OCI-LY1 (cell line): ENCODE measurements around the gene RECQL5.

Source experiments
- EZH2 ChIP-seq: fragments of 200-600 bp; sonication (generic), shearing (Covaris generic); IDR thresholded peaks from 2 replicates; pipeline ENCODE4 v1.8.0; 2017; ENCODE audit warnings: borderline replicate concordance, mixed run types, mild to moderate bottlenecking, antibody characterized with exemption, low read length, moderate library complexity, mixed read lengths
- TF ChIP-seq, protein P1 (sequence below): fragments of 200-600 bp; sonication (generic), shearing (Covaris generic); IDR thresholded peaks from 2 replicates; pipeline ENCODE4 v1.5.1; 2017; ENCODE audit warnings: mild to moderate bottlenecking, antibody characterized with exemption, low read length, moderate library complexity, mixed read lengths

DNA sequence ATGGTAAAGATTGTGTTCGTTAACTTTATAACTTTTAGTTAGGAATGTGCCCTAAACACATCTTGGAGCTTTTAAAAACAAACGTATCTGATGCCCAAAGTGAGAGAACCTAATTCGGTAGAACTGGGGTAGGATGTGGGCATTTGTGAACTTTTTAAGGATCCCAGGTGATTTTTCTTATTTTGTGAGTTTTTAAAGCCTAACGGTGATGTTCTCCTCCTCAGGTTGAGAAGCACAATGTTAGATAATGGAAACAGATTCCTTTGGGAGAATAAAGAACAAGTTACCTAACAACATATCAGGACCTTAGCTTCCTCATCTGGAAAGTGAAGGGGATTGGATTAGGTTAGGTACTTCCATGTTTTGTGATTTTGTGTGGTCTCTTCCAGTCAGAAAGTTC lies 871 bp upstream of the RECQL5 start:
- TF ChIP-seq EZH2 = no peak
- TF ChIP-seq, protein P1, sequence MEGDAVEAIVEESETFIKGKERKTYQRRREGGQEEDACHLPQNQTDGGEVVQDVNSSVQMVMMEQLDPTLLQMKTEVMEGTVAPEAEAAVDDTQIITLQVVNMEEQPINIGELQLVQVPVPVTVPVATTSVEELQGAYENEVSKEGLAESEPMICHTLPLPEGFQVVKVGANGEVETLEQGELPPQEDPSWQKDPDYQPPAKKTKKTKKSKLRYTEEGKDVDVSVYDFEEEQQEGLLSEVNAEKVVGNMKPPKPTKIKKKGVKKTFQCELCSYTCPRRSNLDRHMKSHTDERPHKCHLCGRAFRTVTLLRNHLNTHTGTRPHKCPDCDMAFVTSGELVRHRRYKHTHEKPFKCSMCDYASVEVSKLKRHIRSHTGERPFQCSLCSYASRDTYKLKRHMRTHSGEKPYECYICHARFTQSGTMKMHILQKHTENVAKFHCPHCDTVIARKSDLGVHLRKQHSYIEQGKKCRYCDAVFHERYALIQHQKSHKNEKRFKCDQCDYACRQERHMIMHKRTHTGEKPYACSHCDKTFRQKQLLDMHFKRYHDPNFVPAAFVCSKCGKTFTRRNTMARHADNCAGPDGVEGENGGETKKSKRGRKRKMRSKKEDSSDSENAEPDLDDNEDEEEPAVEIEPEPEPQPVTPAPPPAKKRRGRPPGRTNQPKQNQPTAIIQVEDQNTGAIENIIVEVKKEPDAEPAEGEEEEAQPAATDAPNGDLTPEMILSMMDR = no peak
